SHP77 treated with DMSO at 0.1 percent for 48 hours (cell line): Measurements from ENCODE around the gene CELA3B.
"Not testable (repeated sequence)": the region's sequence is repeated elsewhere in the genome, so short reads cannot be mapped to it uniquely, and the experiment has no call there.

Experiments
- DNase-seq: peaks from one replicate; lab custom pipeline; 2025; lab: John Stamatoyannopoulos, UW

Gene CELA3B, protein sequence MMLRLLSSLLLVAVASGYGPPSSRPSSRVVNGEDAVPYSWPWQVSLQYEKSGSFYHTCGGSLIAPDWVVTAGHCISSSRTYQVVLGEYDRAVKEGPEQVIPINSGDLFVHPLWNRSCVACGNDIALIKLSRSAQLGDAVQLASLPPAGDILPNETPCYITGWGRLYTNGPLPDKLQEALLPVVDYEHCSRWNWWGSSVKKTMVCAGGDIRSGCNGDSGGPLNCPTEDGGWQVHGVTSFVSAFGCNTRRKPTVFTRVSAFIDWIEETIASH

GRCh38 chr1:21976703-21977239, at the start of gene CELA3B:
Gene CELA3B, plus strand, starts transcription at chr1:21977022. Its CDS starts 18 bp downstream, at chr1:21977040.
- not testable (repeated sequence) for DNase-seq

DNA sequence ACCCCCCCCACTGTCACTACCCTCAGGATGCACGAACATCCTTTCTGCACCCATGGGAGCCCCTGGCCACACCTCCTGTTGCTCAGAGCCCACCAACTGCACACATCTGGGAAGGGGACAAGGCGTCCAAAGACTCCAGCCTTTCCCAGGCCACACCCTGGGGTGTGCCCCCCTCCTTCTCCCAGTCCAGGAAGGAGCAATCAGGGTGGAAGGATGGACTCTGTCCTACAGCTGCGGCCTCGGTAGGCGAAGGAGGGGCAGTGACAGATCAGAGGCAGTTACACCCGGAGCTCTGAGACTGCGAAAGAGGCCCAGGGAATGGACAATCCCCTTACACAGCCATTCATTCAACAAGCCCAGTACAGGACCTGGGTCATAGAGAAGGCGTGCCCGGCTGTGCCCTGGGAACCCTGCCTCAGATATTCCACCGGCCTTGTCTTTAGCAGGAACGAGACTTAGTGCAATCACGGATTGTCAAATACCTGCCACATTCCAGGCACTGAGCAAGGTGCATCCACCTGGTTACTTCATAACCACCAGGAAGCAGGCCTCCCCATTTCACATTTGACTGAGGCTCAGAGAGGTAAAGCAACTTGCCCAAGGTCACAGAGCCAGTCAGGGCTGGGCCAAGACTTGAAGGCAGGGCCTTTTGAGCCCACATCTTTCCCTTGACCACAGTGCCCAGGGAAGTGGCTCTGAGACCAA, 49.1 kb upstream of the CELA3B start:
- no peak for DNase-seq

DNA sequence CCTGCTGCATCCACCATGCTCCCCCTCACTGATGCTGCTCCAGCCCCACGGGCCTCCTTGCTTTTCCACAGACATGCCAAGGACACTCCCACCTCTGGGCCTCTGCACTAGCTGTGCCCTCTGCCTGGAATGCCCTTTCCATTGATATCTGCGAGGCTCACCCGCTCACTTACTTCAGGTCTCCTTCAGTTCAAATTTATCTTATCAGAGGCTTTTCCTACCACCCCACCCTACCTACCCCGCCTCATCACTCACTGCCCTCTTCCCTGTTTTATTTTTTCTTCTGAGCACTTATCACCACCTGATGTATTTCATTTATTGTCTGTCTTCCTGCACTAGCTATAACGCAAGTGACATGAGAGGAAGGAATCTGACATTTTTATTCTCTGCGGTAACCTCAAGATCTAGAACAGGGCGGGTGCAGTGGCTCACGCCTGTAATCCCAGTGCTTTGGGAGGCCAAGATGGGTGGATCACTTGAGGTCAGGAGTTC, 46.7 kb upstream of the CELA3B start:
- no peak for DNase-seq

DNA sequence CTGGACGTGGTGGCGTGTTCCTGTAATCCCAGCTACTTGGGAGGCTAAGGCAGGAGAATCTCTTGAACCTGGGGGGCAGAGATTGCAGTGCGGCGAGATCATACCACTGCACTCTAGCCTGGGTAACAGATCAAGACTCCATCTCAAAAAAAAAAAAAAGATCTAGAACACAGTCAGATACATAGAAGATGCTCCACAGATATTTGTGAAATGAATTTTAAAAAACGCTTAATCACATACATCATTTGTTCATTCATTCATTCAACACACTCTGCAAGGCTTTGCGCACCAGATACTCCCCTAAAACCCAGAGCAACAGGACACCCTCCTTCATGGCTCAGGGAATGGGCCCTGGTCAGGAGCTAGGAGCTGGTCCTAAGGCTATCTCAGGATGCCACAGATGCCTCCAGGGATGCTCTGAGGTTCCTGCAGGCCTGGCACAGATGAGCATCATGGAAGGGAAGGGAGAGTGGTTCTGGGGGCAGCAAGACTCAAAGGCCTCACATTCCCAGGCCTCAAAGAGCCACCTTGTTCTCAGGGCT, 46.1 kb upstream of the CELA3B start:
- DNase-seq = no peak

GRCh38 chr1:21931171-21932093, 45.4 kb upstream of the CELA3B start:
- no peak for DNase-seq

- no peak for DNase-seq
These were observed 44.7 kb upstream of the CELA3B start for GRCh38 chr1:21932127-21932526.

DNA sequence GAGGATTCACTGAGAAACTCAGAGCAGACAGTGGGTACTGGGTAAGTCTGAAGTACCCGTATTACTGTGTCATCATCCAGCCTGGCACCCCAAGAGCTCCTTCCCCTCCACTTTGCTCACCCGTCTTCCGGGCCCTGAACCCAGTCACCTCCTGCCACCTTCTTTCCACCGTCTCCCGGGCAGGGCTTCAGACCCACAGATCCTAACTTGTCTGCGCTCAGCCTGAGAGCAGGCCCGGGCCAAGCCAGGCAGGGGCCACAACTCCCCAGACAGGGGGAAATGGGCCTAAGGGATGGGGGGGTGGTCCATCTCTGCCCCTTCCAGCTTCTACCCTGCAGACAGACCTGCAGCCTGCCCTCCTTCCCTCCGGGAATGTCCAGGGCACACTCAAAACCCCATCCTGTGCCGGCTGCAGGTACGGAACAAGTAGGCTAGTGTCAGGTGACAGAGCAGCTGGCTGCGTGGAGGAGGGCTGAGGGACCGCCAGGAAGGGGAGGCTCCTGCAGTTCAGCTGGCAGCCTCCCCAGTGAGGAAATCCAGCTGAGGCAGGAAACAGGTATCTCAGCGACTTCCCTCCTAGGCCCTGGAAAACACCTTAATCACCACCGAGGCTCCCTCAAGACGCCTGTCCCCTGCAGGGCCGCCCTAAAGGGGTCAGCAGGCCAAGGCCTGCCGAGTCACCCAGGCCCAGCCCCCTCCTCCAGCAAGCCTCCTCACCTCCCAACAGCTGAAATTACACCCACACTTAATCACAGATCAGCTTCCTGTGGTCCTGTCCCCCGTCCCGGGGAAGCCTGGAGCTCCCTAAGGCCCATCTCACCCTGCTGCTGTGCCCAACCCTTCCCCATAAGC, 43.2 kb upstream of the CELA3B start:
- peak; percentile 39 for DNase-seq

GRCh38 chr1:21935393-21935804, 41.4 kb upstream of the CELA3B start:
- DNase-seq = no peak

- DNase-seq = no peak
These were observed 40.9 kb upstream of the CELA3B start for GRCh38 chr1:21935891-21936365.

- DNase-seq = no peak
These were observed 40.3 kb upstream of the CELA3B start for GRCh38 chr1:21936366-21937031.

DNA sequence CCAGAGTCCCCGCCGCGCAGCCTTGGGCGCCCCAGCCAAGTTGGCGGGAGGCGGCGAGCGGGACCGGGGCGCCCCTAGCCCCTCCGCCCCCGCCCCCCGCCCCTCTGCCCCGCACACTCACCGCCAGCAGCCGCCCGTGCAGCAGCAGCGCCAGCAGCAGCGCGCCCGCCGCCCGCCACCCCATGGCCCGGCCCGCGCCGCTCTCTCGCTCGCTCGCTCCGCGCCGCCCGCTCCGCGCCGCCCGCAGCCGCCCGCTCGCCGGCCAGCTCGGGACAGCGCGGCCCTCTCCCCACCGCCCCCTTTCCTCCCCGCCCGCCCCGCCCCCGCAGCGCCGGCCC, 39.8 kb upstream of the CELA3B start, which contains the start of gene HSPG2:
Gene HSPG2 (minus strand): TSS at position 277 of the 338 bp plus-strand sequence. CDS start 93 bp downstream, at position 184.
- no peak for DNase-seq

GRCh38 chr1:21937372-21938121, 39.3 kb upstream of the CELA3B start:
- no peak for DNase-seq

- no peak for DNase-seq
These were observed 37.9 kb upstream of the CELA3B start for GRCh38 chr1:21938732-21939538.

GRCh38 chr1:21939650-21940374, 37.0 kb upstream of the CELA3B start:
- DNase-seq = no peak

DNA sequence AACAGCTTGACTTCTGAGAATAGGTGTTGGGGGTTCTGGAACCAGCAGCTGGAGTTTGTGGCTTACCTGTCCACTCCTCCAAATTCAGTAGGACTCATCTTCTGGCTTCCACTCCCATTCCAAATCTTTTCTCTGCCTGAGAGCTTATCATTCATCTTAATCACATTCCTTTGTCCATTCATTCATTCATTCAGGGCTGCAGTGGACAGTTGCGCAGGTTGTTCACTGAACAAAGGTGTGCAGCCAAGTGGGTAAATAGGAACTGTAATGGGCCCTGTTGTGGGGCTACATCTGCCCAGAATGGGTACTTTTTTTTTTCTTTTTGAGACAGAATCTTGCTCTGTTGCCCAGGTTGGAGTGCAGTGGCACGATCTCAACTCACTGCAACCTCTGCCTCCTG, 36.3 kb upstream of the CELA3B start:
- DNase-seq = no peak

GRCh38 chr1:21941370-21941769, 35.5 kb upstream of the CELA3B start:
- no peak for DNase-seq

- no peak for DNase-seq
These were observed 34.4 kb upstream of the CELA3B start for GRCh38 chr1:21942464-21942863.
